H1 (cell line): ENCODE results near the gene ZNF613. TPM values are rescaled to one million over a fixed set of nuclear protein-coding genes. Genes with fewer than 3 reads are reported as not detected.

Source experiments
- CTCF ChIA-PET: fragments of 300-600 bp; sonication (Branson Sonifier 250); formaldehyde crosslinking; loops from one replicate; lab custom pipeline; 2021; ENCODE audit not compliant: partially characterized antibody; lab: Charles Lee
- POLR2A ChIA-PET: fragments of 300-600 bp; sonication (Branson Sonifier 250); formaldehyde crosslinking; loops from one replicate; lab custom pipeline; 2021; ENCODE audit warnings: inconsistent platforms; ENCODE audit not compliant: partially characterized antibody; lab: Charles Lee
- DNase-seq, 2 experiments: peaks; one replicate each; pipeline versions ENCODE4 v3.0.0 to v3.0.0-alpha.2; 2010 to 2022; ENCODE audit warnings: low spot score in 2 of 2, low read depth in 1 of 2, mixed read lengths in 1 of 2
- FAIRE-seq: peaks from 2 replicates; lab custom pipeline; 2011; peaks lifted over from hg19 to GRCh38; lab: Jason Lieb, UNC
- H2AFZ ChIP-seq: 2 replicates; pipeline ENCODE4 v1.8.1; 2012; ENCODE audit warnings: low read length, inconsistent platforms
- H2AK5ac ChIP-seq: 2 replicates; pipeline ENCODE4 v1.6.1; 2013; ENCODE audit warnings: low read depth, low read length
- H2BK120ac ChIP-seq: replicated peaks from 2 replicates; pipeline ENCODE3; 2013; ENCODE audit warnings: low read depth, low read length, inconsistent platforms
- H2BK12ac ChIP-seq: 2 replicates; pipeline ENCODE4 v1.6.1; 2013; ENCODE audit warnings: low read depth, low read length
- H2BK15ac ChIP-seq: 2 replicates; pipeline ENCODE4 v1.6.1; 2013; ENCODE audit warnings: low read length
- H2BK20ac ChIP-seq: 2 replicates; pipeline ENCODE4 v1.6.1; 2013; ENCODE audit warnings: low read length
- H2BK5ac ChIP-seq: 2 replicates; pipeline ENCODE4 v1.6.1; 2013; ENCODE audit warnings: low read depth, low read length
- H3K14ac ChIP-seq: 2 replicates; pipeline ENCODE4 v1.6.1; 2013; ENCODE audit warnings: inconsistent platforms; ENCODE audit not compliant: insufficient read length
- H3K18ac ChIP-seq: 2 replicates; pipeline ENCODE4 v1.6.1; 2013; ENCODE audit warnings: low read length; ENCODE audit errors: extremely low read depth
- H3K23ac ChIP-seq: 2 replicates; pipeline ENCODE4 v1.6.1; 2013; ENCODE audit warnings: inconsistent platforms; ENCODE audit not compliant: insufficient read length
- H3K23me2 ChIP-seq: 2 replicates; pipeline ENCODE4 v1.6.1; 2013; ENCODE audit warnings: low read depth, low read length
- H3K27ac ChIP-seq: 2 replicates; pipeline ENCODE4 v1.6.1; 2011; ENCODE audit warnings: low read depth, low read length, inconsistent platforms
- H3K27me3 ChIP-seq, 4 experiments: replicated peaks in 1 of 4; 1 replicate in 1 of 4; 2 replicates in 3 of 4; pipeline versions ENCODE4 v1.6.1 to v1.8.1; 2011 to 2013; ENCODE audit warnings: low read length in 3 of 4, mild to moderate bottlenecking in 3 of 4, inconsistent platforms in 2 of 4, mixed read lengths in 2 of 4, moderate library complexity in 1 of 4; ENCODE audit not compliant: control insufficient read depth in 3 of 4, insufficient read depth in 3 of 4; ENCODE audit errors: extremely low read depth in 1 of 4
- H3K36me3 ChIP-seq, 4 experiments: 2 replicates each; pipeline versions ENCODE4 v1.6.1 to v1.8.1; 2011 to 2013; ENCODE audit warnings: mild to moderate bottlenecking in 4 of 4, low read length in 3 of 4, moderate library complexity in 2 of 4, control low read depth in 1 of 4, inconsistent platforms in 1 of 4; ENCODE audit not compliant: insufficient read depth in 4 of 4, control insufficient read depth in 2 of 4
- H3K4ac ChIP-seq: replicated peaks from 2 replicates; pipeline ENCODE3; 2013; ENCODE audit warnings: low read length, low read depth, mixed read lengths, inconsistent platforms; ENCODE audit not compliant: insufficient read length
- H3K4me1 ChIP-seq, 4 experiments: replicated peaks in 1 of 4; 1 replicate in 1 of 4; 2 replicates in 3 of 4; pipeline versions ENCODE4 v1.6.1 to v1.8.1; 2011 to 2013; ENCODE audit warnings: low read length in 3 of 4, inconsistent platforms in 2 of 4, mixed read lengths in 1 of 4; ENCODE audit not compliant: insufficient read depth in 4 of 4, control insufficient read depth in 3 of 4
- H3K4me2 ChIP-seq, 2 experiments: 2 replicates each; pipeline versions ENCODE4 v1.6.1 to v1.8.1; 2011 to 2013; ENCODE audit warnings: low read depth in 2 of 2, low read length in 2 of 2, control low read depth in 1 of 2, inconsistent platforms in 1 of 2, mild to moderate bottlenecking in 1 of 2; ENCODE audit not compliant: insufficient read depth in 1 of 2
- H3K4me3 ChIP-seq, 4 experiments: fragments of 200-600, 300-600 bp in 1 of 4; sonication (generic), shearing (Covaris generic), sonication (Bioruptor Twin) in 1 of 4; 2 replicates each; pipeline versions ENCODE4 v1.5.1 to v1.8.1; 2011 to 2016; ENCODE audit warnings: low read length in 4 of 4, low read depth in 3 of 4, control low read depth in 2 of 4, inconsistent platforms in 2 of 4, mild to moderate bottlenecking in 2 of 4, mixed read lengths in 1 of 4, moderate library complexity in 1 of 4; ENCODE audit not compliant: insufficient read depth in 2 of 4; ENCODE audit errors: extremely low read depth in 1 of 4
- H3K56ac ChIP-seq: replicated peaks from 2 replicates; pipeline ENCODE3; 2013; ENCODE audit warnings: low read depth, mild to moderate bottlenecking, mixed read lengths, low read length, inconsistent platforms; ENCODE audit not compliant: insufficient read length
- H3K79me1 ChIP-seq: 2 replicates; pipeline ENCODE4 v1.6.1; 2013; ENCODE audit warnings: low read depth, low read length, control low read depth
- H3K79me2 ChIP-seq, 2 experiments: 2 replicates each; pipeline versions ENCODE4 v1.6.1 to v1.8.1; 2012 to 2013; ENCODE audit warnings: low read length in 2 of 2, mild to moderate bottlenecking in 2 of 2, inconsistent platforms in 1 of 2; ENCODE audit not compliant: insufficient read depth in 2 of 2, control insufficient read depth in 1 of 2
- H3K9ac ChIP-seq, 4 experiments: replicated peaks in 1 of 4; 1 replicate in 1 of 4; 2 replicates in 3 of 4; pipeline versions ENCODE4 v1.6.1 to v1.8.1; 2011 to 2013; ENCODE audit warnings: low read depth in 3 of 4, low read length in 3 of 4, control low read depth in 2 of 4, mild to moderate bottlenecking in 2 of 4, moderate library complexity in 2 of 4, inconsistent platforms in 1 of 4; ENCODE audit errors: extremely low read depth in 1 of 4
- H3K9me3 ChIP-seq, 2 experiments: 2 replicates each; pipeline versions ENCODE4 v1.6.1 to v1.8.1; 2012 to 2013; ENCODE audit warnings: mild to moderate bottlenecking in 2 of 2, moderate library complexity in 2 of 2, control low read depth in 1 of 2, inconsistent platforms in 1 of 2, low read depth in 1 of 2, low read length in 1 of 2, mixed read lengths in 1 of 2; ENCODE audit not compliant: insufficient read depth in 2 of 2
- H4K20me1 ChIP-seq, 2 experiments: replicated peaks in 1 of 2; 2 replicates each; pipeline versions ENCODE3 to v1.8.1; 2011 to 2013; ENCODE audit warnings: inconsistent platforms in 2 of 2, low read length in 2 of 2, mild to moderate bottlenecking in 1 of 2; ENCODE audit not compliant: insufficient read depth in 2 of 2, control insufficient read depth in 1 of 2
- H4K5ac ChIP-seq: 2 replicates; pipeline ENCODE4 v1.6.1; 2013; ENCODE audit warnings: low read length, low read depth, mixed read lengths, inconsistent platforms; ENCODE audit not compliant: insufficient read length
- H4K8ac ChIP-seq: 2 replicates; pipeline ENCODE4 v1.8.0; 2013; ENCODE audit warnings: mild to moderate bottlenecking, moderate library complexity, low read length, inconsistent platforms; ENCODE audit not compliant: insufficient read depth; ENCODE audit errors: extremely low read depth
- H4K91ac ChIP-seq: replicated peaks from 2 replicates; pipeline ENCODE3; 2013; ENCODE audit warnings: low read length, mixed read lengths, inconsistent platforms; ENCODE audit not compliant: insufficient read length
- HDAC2 ChIP-seq, 2 experiments: fragments of 300-600 bp in 1 of 2; sonication (generic) in 1 of 2; IDR thresholded peaks; 2 replicates each; pipeline ENCODE4 v1.6.1; 2011 to 2012; ENCODE audit warnings: low read depth in 2 of 2, low read length in 2 of 2, mild to moderate bottlenecking in 2 of 2, moderate library complexity in 2 of 2, borderline replicate concordance in 1 of 2, inconsistent platforms in 1 of 2
- PHF8 ChIP-seq: fragments of 200-600 bp; sonication (generic); conservative IDR thresholded peaks from 2 replicates; pipeline ENCODE4 v1.7.1; 2012; ENCODE audit warnings: low read depth, mild to moderate bottlenecking, inconsistent platforms, low read length, moderate library complexity
- POLR2A ChIP-seq, 2 experiments: IDR thresholded peaks; 1 replicate in 1 of 2; 2 replicates in 1 of 2; pipeline ENCODE4 v1.6.1; 2011; ENCODE audit warnings: low read depth in 2 of 2, low read length in 2 of 2, mild to moderate bottlenecking in 2 of 2; ENCODE audit errors: control extremely low read depth in 1 of 2
- SIX5 ChIP-seq: IDR thresholded peaks from 2 replicates; pipeline ENCODE4 v1.6.1; 2011; ENCODE audit warnings: mild to moderate bottlenecking, low read depth, low read length
- TAF1 ChIP-seq: IDR thresholded peaks from 2 replicates; pipeline ENCODE4 v1.6.1; 2011; ENCODE audit warnings: mild to moderate bottlenecking, low read depth, low read length
- TBP ChIP-seq: IDR thresholded peaks from 2 replicates; pipeline ENCODE4 v1.6.1; 2011; ENCODE audit warnings: low read depth, low read length, improper control_type of control experiment
- YY1 ChIP-seq: IDR thresholded peaks from 2 replicates; pipeline ENCODE4 v1.6.1; 2011; ENCODE audit warnings: low read depth, mild to moderate bottlenecking, low read length
- WGBS, 2 experiments: shearing (Covaris generic) in 1 of 2; methylation state at CpG; one replicate each; pipeline versions ENCODE4 v1.1.6 to v1.1.7; 2013 to 2015; ENCODE audit warnings: low lambda C conversion rate in 2 of 2, mixed read lengths in 2 of 2, inconsistent platforms in 1 of 2, low coverage in 1 of 2, missing lambda C conversion rate in 1 of 2; ENCODE audit not compliant: insufficient replicate concordance in 2 of 2, insufficient coverage in 1 of 2, insufficient read length in 1 of 2; ENCODE audit errors: extremely low coverage in 1 of 2, missing lambda C conversion rate in 1 of 2; 5-methylcytosine and 5-hydroxymethylcytosine counted together
- polyA plus RNA-seq, 7 experiments: library from polyadenylated mRNA; depleted of rRNA in 3 of 7; stranded (reverse) in 5 of 7; unstranded in 2 of 7; fragments of >200 nt in 5 of 7; fragments of 200-250 nt in 2 of 7; gene quantifications; 1 replicate in 5 of 7; 2 replicates in 1 of 7; 4 replicates in 1 of 7; pipeline versions ENCODE4 v1.2.1 to v1.2.3, GENCODE V29; 2011 to 2013; ENCODE audit warnings: missing spikeins in 2 of 7, mixed read lengths in 2 of 7
- total RNA-seq: library from RNA; stranded (reverse); fragmentation: NEBNext Ultra II Directional; extraction: Animal tissue kit (Norgen Biotek cat#: 25700); gene quantifications from 2 replicates; pipeline ENCODE4 v1.2.1, GENCODE V29; 2021

ZNF613 gene
- total and polyA plus RNA-seq, 2 of the 8 experiments (the other 6 are each of a cell fraction or from before 2014, with no cell fraction given): 4.7 to 14.2 TPM

GRCh38 chr19:51882518-51882917, 44.8 kb upstream of the ZNF613 start:
- H3K23me2 ChIP-seq: no peaks in the 10 kb centered on the region
- H3K56ac ChIP-seq: no peak overlapping the region
- no peak overlapping the region for H2BK12ac ChIP-seq
- DNase-seq (no peak), FAIRE-seq (no peak)
- ChIA-PET CTCF (no interaction called here), POLR2A (interaction anchor here (0.7 to 1.0 kb wide), 2 partner anchors 13 to 193 kb away, joined by 3 to 4 read pairs; no protein-coding TSS in a partner anchor)
- H3K4ac ChIP-seq: no peak overlapping the region
- H3K9ac ChIP-seq: no peak overlapping the region
- no peaks in the 10 kb centered on the region for H4K20me1 ChIP-seq
- H4K91ac ChIP-seq: no peak overlapping the region
- H2BK5ac ChIP-seq: no peak overlapping the region
- H2AFZ ChIP-seq: no peak overlapping the region
- H2BK120ac ChIP-seq: no peak overlapping the region
- H3K27ac ChIP-seq: no peak overlapping the region
- 0 out of 2 replicates have a peak, but pooled peaks cover 3% of the 10 kb centered on the region for H3K79me1 ChIP-seq
- H3K4me1 ChIP-seq: peaks cover 0 to 3% (median 0%) of the 10 kb centered on the region in 4 experiments; a peak in 1 of 7 replicates
- no peak overlapping the region for H3K14ac ChIP-seq
- H4K5ac ChIP-seq: no peak overlapping the region
- no peaks in the 10 kb centered on the region for H3K27me3 ChIP-seq
- no peak overlapping the region for H4K8ac ChIP-seq
- H2AK5ac ChIP-seq: no peak overlapping the region
- peaks cover 10 to 12% of the 10 kb centered on the region in 2 experiments for H3K9me3 ChIP-seq
- H2BK20ac ChIP-seq: no peak overlapping the region
- peaks cover 4 to 64% (median 29%) of the 10 kb centered on the region in 4 experiments; a peak in 7 of 8 replicates for H3K36me3 ChIP-seq
- H3K4me2 ChIP-seq: no peak overlapping the region
- no peak overlapping the region for H3K23ac ChIP-seq
- 91% methylated on average over 3 of the region's 3 CpGs; no CpG with 5 or more reads in 1 of the 2 experiments for WGBS, 2 experiments
- H3K18ac ChIP-seq: no peak overlapping the region
- H3K79me2 ChIP-seq: peaks cover 0 to 25% of the 10 kb centered on the region in 2 experiments; a peak in 2 of 4 replicates
- H3K4me3 ChIP-seq: no peak overlapping the region
- H2BK15ac ChIP-seq: no peak overlapping the region
- TF ChIP-seq SIX5 (no peak), TAF1 (no peak), PHF8 (no peak), HDAC2 (IDR thresholded peaks at IDR 0.05; ENCODE audit: borderline replicate concordance in 1 of 2, low read depth in 2 of 2, low read length in 2 of 2) (no peak), YY1 (no peak), POLR2A (IDR thresholded peaks at IDR 0.05; ENCODE audit: control extremely low read depth in 1 of 2, low read depth in 2 of 2, low read length in 2 of 2) (no peak), TBP (no peak)
